Neural progenitor cell (in vitro differentiated cells): ENCODE results near the gene TYMP. TPM values are rescaled to one million over a fixed set of nuclear protein-coding genes. Genes with fewer than 3 reads are reported as not detected.
"Not testable (repeated sequence)": the region's sequence is repeated elsewhere in the genome, so short reads cannot be mapped to it uniquely, and the experiment has no call there.

Source experiments
- DNase-seq: peaks from one replicate; pipeline ENCODE4 v3.0.0-alpha.2; 2016; ENCODE audit warnings: low spot score
- H2AFZ ChIP-seq: fragments of 200-600 bp; sonication (generic); replicated peaks from 2 replicates; pipeline ENCODE4 v1.6.1; 2016; ENCODE audit warnings: antibody characterized with exemption
- H3F3A ChIP-seq: fragments of 200-600 bp; sonication (generic); 2 replicates; pipeline ENCODE4 v1.6.1; 2016; ENCODE audit warnings: antibody characterized with exemption, low read depth
- H3K27ac ChIP-seq: fragments of 200-600 bp; sonication (generic); 2 replicates; pipeline ENCODE4 v1.5.1; 2016; ENCODE audit warnings: mild to moderate bottlenecking
- H3K27me3 ChIP-seq: fragments of 200-600 bp; sonication (generic); 2 replicates; pipeline ENCODE4 v1.6.1; 2016; ENCODE audit warnings: mild to moderate bottlenecking, moderate library complexity
- H3K36me3 ChIP-seq: fragments of 200-600 bp; sonication (generic); 2 replicates; pipeline ENCODE4 v1.5.1; 2016
- H3K4me1 ChIP-seq: fragments of 200-600 bp; sonication (generic); 2 replicates; pipeline ENCODE4 v1.6.1; 2016; ENCODE audit warnings: mixed run types
- H3K4me2 ChIP-seq: fragments of 200-600 bp; sonication (generic); 2 replicates; pipeline ENCODE4 v1.6.1; 2016
- H3K4me3 ChIP-seq: fragments of 200-600 bp; sonication (generic); 2 replicates; pipeline ENCODE4 v1.5.1; 2016
- H3K79me2 ChIP-seq: fragments of 200-600 bp; sonication (generic); 2 replicates; pipeline ENCODE4 v1.6.1; 2016; ENCODE audit warnings: low read depth
- H3K9ac ChIP-seq: fragments of 200-600 bp; sonication (generic); 2 replicates; pipeline ENCODE4 v1.6.1; 2016
- H3K9me3 ChIP-seq: fragments of 200-600 bp; sonication (generic); 2 replicates; pipeline ENCODE4 v1.5.1; 2016; ENCODE audit warnings: low read depth
- H4K20me1 ChIP-seq: fragments of 200-600 bp; sonication (generic); 2 replicates; pipeline ENCODE4 v1.6.1; 2016; ENCODE audit warnings: low read depth
- H3K27ac Mint-ChIP-seq: 3 replicates; pipeline ENCODE4 v1.8.0; 2021; ENCODE audit warnings: mixed read lengths
- H3K27me3 Mint-ChIP-seq: 2 replicates; pipeline ENCODE4 v1.8.0; 2022; ENCODE audit warnings: low read depth, mild to moderate bottlenecking, inconsistent platforms, moderate library complexity, mixed read lengths; ENCODE audit not compliant: insufficient read depth
- H3K36me3 Mint-ChIP-seq: 3 replicates; pipeline ENCODE4 v1.8.0; 2021; ENCODE audit warnings: mixed read lengths
- H3K4me1 Mint-ChIP-seq: 3 replicates; pipeline ENCODE4 v1.8.0; 2021; ENCODE audit warnings: mixed read lengths
- H3K4me3 Mint-ChIP-seq: 3 replicates; pipeline ENCODE4 v1.8.0; 2021; ENCODE audit warnings: mild to moderate bottlenecking, moderate library complexity, mixed read lengths
- H3K9me3 Mint-ChIP-seq: 3 replicates; pipeline ENCODE4 v1.8.0; 2020; ENCODE audit warnings: mixed read lengths
- CTCF ChIP-seq: fragments of 200-600 bp; sonication (generic); IDR thresholded peaks from 2 replicates; pipeline ENCODE4 v1.5.1; 2017; ENCODE audit warnings: antibody characterized with exemption, mild to moderate bottlenecking
- EZH2 ChIP-seq: fragments of 200-600 bp; sonication (generic); IDR thresholded peaks from 2 replicates; pipeline ENCODE4 v1.6.1; 2017; ENCODE audit warnings: antibody characterized with exemption, mild to moderate bottlenecking, moderate library complexity
- EZH2phosphoT487 ChIP-seq: fragments of 200-600 bp; sonication (generic); IDR thresholded peaks from 2 replicates; pipeline ENCODE4 v1.6.1; 2017; ENCODE audit warnings: antibody characterized with exemption
- total RNA-seq: library from RNA; depleted of rRNA; stranded (reverse); fragments of >200 nt; gene quantifications from 2 replicates; pipeline ENCODE4 v1.2.3, GENCODE V29; 2015; ENCODE audit warnings: low replicate concordance

The TYMP gene
- total RNA-seq, 1 donor from 2014 or later = not detected

DNA sequence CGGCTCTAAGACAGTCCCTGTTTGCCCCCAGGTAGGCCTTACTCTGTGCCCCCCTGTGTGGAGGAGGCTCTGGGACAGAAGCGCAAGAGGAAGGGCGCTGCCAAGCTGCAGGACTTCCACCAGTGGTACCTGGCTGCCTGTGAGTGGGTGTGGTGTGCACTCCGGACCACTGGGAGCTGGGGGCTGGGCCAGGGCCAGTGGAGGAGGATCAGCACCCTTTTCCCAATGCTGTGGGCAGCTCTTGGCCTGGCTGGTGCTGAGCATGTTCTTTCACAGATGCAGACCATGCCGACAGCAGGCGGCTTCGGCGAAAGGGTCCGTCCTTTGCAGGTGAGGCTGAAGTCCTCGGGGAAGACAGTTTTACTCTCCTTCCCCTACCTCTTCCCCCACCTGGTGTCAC is 8.1 kb downstream of the TYMP start:
- H3K79me2 ChIP-seq = peaks cover 15% of the 10 kb centered on the region
- no peak for DNase-seq
- peaks cover 22% of the 10 kb centered on the region for H4K20me1 ChIP-seq
- H3K9ac ChIP-seq = no peak overlapping the region
- H3K27me3 ChIP-seq = peaks cover 6% of the 10 kb centered on the region
- H3K4me2 ChIP-seq = no peak overlapping the region
- no peak overlapping the region for H3K4me3 ChIP-seq
- H3K4me3 Mint-ChIP-seq = no peak overlapping the region
- TF ChIP-seq EZH2phosphoT487 = no peak
- no peak for TF ChIP-seq CTCF
- no peak for TF ChIP-seq EZH2
- H3K27ac Mint-ChIP-seq = no peak overlapping the region
- peaks cover 9% of the 10 kb centered on the region for H3K27me3 Mint-ChIP-seq
- peaks cover 5% of the 10 kb centered on the region for H3K4me1 ChIP-seq
- no peak overlapping the region for H3K27ac ChIP-seq
- peaks cover 18% of the 10 kb centered on the region for H3F3A ChIP-seq
- no peak overlapping the region for H2AFZ ChIP-seq
- H3K36me3 Mint-ChIP-seq = peaks cover 10% of the 10 kb centered on the region
- H3K9me3 Mint-ChIP-seq = no peaks in the 10 kb centered on the region
- H3K9me3 ChIP-seq = no peaks in the 10 kb centered on the region
- peaks cover 6% of the 10 kb centered on the region for H3K4me1 Mint-ChIP-seq
- H3K36me3 ChIP-seq = no peaks in the 10 kb centered on the region

DNA sequence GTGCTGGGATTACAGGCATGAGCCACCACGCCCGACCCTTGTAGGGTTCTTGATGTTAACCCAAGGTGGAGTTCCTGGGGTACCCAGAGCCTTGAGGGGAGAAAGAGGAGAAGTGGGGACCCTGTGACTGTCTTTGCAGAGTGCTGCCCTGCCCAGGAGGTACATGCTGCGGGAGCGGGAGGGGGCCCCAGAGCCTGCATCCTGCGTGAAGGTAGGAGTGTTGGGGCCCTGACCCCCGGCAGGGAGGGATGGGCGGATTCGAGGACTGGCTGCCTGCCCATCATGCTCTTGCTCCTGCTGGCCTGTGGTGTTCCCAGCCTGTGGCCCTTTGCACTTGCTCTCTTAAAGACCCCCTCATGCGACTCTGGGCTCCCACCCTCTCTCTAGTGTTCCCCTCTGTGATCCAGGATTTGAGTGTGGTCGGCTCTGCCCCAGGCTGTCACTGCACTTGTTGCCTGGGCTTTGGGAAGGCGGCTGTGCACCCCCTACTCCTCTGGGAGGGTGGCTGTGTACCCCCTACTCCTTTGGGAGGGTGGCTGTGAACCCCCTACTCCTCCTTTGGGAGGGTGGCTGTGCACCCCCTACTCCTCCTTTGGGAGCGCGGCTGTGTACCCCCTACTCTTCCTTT is 8.9 kb downstream of the TYMP start:
- Histone ChIP-seq H2AFZ (no peak overlapping the region), H3K4me3 (no peak overlapping the region), H3K27ac (no peak overlapping the region), H3K9ac (no peak overlapping the region), H3F3A (peaks cover 10% of the 10 kb centered on the region), H3K27me3 (no peaks in the 10 kb centered on the region), H3K36me3 (no peaks in the 10 kb centered on the region), H3K79me2 (peaks cover 22% of the 10 kb centered on the region), H3K4me2 (no peak overlapping the region), H3K9me3 (no peaks in the 10 kb centered on the region), H4K20me1 (peaks cover 16% of the 10 kb centered on the region), H3K4me1 (no peaks in the 10 kb centered on the region)
- Mint-ChIP-seq H3K36me3 (peaks cover 11% of the 10 kb centered on the region), H3K27ac (no peak overlapping the region), H3K9me3 (no peaks in the 10 kb centered on the region), H3K4me1 (peaks cover 6% of the 10 kb centered on the region), H3K4me3 (no peak overlapping the region), H3K27me3 (peaks cover 8% of the 10 kb centered on the region)
- no peak for TF ChIP-seq CTCF
- TF ChIP-seq EZH2 = no peak
- TF ChIP-seq EZH2phosphoT487 = no peak
- no peak for DNase-seq

DNA sequence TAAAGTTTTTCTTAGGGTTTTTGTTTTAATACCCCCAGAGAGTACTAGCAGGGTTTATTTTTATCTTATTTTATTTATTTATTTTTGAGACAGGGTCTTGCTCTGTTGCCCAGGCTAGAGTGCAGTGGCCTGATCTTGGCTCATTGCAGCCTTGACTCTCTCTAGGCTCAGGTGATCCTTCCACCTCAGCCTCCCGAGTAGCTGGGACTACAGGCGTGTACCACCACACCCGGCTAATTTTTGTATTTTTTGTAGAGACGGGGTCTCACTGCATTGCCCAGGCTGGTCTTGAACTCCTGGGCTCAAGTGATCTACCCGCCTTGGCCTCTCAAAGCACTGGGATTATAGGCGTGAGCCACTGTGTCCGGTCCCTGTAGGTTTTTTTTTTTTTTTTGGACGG is 9.6 kb downstream of the TYMP start:
- H3K4me1 Mint-ChIP-seq, H3F3A ChIP-seq, DNase-seq, H3K9ac ChIP-seq, H3K27ac Mint-ChIP-seq, H3K4me3 ChIP-seq, H3K27me3 ChIP-seq, H3K4me1 ChIP-seq, H3K4me2 ChIP-seq, H3K4me3 Mint-ChIP-seq, H3K27ac ChIP-seq, H2AFZ ChIP-seq, H3K36me3 ChIP-seq, H3K9me3 Mint-ChIP-seq, H3K9me3 ChIP-seq: not testable (repeated sequence)
- H3K36me3 Mint-ChIP-seq = peaks cover 15% of the 10 kb centered on the region
- peaks cover 27% of the 10 kb centered on the region for H3K79me2 ChIP-seq
- H3K27me3 Mint-ChIP-seq = peaks cover 10% of the 10 kb centered on the region
- H4K20me1 ChIP-seq = peaks cover 15% of the 10 kb centered on the region

DNA sequence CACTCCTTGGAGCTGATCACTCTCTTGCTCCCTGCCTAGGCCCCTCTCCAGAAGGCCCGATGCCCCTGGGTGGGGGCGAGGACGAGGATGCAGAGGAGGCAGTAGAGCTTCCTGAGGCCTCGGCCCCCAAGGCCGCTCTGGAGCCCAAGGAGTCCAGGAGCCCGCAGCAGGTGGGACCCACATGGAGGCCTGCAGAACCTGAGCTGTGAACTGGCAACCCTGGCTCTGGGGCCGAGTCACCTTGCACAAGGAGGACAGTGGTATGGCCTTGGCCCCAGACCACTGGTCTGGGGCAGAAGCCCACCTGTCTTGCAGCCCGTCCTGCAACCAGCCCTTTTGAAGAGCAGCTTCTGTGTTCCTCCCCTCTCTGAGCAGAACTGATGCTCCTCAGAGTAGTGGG is 10.7 kb downstream of the TYMP start:
- H3F3A ChIP-seq = peaks cover 1% of the 10 kb centered on the region
- peaks cover 6% of the 10 kb centered on the region for H4K20me1 ChIP-seq
- peaks cover 18% of the 10 kb centered on the region for H3K36me3 Mint-ChIP-seq
- no peak overlapping the region for H3K4me3 Mint-ChIP-seq
- no peak overlapping the region for H3K4me3 ChIP-seq
- H2AFZ ChIP-seq = no peak overlapping the region
- H3K9me3 ChIP-seq = no peaks in the 10 kb centered on the region
- DNase-seq = no peak
- H3K4me1 Mint-ChIP-seq = no peaks in the 10 kb centered on the region
- H3K27ac ChIP-seq = no peak overlapping the region
- H3K4me1 ChIP-seq = no peaks in the 10 kb centered on the region
- H3K9ac ChIP-seq = no peak overlapping the region
- no peak for TF ChIP-seq EZH2phosphoT487
- no peak for TF ChIP-seq CTCF
- TF ChIP-seq EZH2 = no peak
- H3K36me3 ChIP-seq = no peaks in the 10 kb centered on the region
- H3K9me3 Mint-ChIP-seq = no peaks in the 10 kb centered on the region
- H3K79me2 ChIP-seq = peaks cover 28% of the 10 kb centered on the region
- no peaks in the 10 kb centered on the region for H3K27me3 ChIP-seq
- peaks cover 6% of the 10 kb centered on the region for H3K27me3 Mint-ChIP-seq
- no peak overlapping the region for H3K4me2 ChIP-seq
- H3K27ac Mint-ChIP-seq = no peak overlapping the region
